ENCODE measurements around the gene TBXAS1.

Gene TBXAS1

DNA sequence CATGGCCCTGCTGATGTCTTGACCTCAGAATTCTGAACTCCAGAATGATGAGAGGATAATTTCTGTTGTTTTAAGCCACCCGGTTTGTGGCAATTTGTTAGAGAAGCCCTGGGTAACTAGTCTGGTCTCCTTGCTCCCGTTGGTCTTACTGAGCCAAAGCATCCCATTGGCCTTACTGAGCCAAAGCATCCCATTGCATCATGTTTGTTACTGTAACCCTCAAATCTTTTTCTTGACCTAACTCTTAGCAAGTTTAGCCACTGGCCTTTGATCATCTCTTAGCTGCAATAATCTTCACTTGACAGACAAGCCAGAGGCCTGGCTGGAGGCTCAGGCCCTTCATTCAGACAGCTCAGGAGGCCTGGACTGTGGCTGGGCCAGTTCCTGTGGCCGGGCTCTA lies 21.8 kb downstream of the TBXAS1 start:
- in situ Hi-C loops (cut with HindIII; ENCODE audit: low pct_ligation_motif_present, low pct_unique_long_range_greater_than_20kb, low sequenced_read_pairs): no loop called here
- no peak for DNase-seq

DNA sequence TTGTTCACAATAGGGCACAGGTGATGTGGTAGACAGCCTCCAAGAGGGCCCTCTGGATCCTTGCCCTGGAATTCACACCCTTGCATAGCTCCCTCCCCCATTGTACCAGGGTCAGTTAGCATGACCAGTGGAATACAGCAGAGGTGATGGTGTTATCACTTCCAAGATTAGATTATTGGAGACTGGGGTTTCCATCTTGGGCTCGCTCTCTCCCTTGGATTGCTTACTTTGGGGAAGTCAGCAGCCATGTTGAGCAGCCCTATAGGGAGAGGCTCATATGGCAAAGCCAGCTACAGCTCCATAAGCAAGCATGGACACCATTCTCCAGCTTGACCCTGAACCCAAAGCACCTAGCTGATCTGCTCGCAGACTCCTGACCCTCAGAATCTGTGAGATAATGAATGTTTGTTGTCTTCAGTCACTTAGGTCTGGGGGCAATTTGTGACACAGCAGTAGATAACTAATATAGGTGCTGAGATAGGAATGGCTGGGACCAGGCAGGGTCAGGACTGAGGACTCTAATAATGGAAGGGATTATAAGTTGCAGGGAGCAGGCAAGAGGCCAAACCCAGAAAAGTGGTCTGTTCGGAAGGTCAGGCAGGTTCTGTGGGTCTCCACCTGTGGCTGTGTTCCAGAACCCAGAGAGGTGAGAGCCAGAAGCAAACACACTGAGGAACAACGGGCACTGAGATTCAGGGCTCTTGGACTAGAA lies 22.9 kb downstream of the TBXAS1 start:
- DNase-seq: no peak

DNA sequence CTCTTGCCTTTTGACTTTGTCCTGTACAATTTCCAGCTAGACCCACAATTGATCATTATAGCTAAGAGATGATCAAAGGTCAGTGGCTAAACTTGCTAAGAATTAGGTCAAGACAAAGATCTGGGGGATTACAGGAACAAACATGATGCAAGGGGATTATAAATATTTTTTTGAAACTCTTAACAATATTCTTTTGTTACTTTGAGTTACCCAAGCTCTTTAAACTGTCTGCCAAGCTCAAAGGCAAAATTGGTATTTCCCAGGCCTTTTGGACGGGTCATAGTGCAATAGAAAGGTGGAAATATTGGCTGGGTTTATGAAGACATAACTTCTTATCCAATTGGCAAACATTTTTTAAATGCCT lies 23.4 kb downstream of the TBXAS1 start:
- no peak for DNase-seq
- in situ Hi-C loops (cut with HindIII; ENCODE audit: low pct_ligation_motif_present, low pct_unique_long_range_greater_than_20kb, low sequenced_read_pairs): no loop called here

More for the DNA sequence above, 22.9 kb downstream of the TBXAS1 start:
- in situ Hi-C loops (cut with HindIII; ENCODE audit: low pct_ligation_motif_present, low pct_unique_long_range_greater_than_20kb, low sequenced_read_pairs): no loop called here

DNA sequence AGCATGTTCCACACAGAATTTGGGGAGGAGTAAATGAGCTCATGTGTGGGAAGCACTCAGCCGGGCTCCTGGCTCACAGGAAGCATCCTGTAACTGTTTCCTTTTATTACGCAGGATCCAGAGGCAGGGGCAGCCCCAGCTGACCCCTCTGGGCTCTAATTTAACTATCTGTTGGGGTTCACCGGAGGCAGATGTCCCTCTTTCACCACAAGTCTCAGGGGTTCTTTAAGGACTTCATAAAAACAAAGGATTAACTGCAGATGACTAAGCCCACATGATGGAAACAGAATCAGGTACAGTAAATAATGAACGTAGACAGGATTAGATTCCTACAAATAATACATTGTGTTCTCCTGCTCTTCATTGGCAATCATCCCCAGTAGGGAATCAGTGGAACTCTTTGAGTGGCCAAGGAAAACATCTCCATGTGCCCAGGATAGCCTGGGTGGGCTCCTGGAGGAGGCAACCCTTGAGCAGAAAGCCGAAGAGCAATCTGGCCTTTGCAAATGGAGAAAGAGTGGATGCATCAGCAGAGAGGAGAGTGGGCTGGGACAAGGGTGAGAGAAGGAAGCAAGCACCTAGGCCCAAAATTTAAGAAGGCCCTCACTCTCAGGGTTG lies 24.6 kb downstream of the TBXAS1 start:
- in situ Hi-C loops (cut with HindIII; ENCODE audit: low pct_ligation_motif_present, low pct_unique_long_range_greater_than_20kb, low sequenced_read_pairs): no loop called here
- no peak for DNase-seq

DNA sequence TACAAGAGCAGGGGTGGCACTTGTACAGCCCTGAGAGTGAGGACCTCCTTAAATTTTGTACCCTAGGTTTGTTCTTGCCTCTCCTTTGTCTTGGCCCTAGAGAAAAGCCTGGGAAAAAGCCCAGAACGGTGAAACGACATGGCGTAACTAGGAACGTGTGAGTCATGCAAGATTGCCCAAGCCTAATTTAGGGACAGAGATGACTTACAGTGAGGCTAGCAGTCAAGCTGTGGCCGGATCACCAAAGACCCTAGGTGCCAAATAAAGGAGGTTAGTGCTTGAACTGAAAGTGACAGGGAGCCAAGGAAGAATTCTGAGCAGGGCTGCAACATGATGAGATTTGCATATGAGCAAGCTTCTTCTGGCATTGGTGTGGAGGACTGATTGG lies 25.1 kb downstream of the TBXAS1 start:
- DNase-seq: no peak
- in situ Hi-C loops (cut with HindIII; ENCODE audit: low pct_ligation_motif_present, low pct_unique_long_range_greater_than_20kb, low sequenced_read_pairs): no loop called here

DNA sequence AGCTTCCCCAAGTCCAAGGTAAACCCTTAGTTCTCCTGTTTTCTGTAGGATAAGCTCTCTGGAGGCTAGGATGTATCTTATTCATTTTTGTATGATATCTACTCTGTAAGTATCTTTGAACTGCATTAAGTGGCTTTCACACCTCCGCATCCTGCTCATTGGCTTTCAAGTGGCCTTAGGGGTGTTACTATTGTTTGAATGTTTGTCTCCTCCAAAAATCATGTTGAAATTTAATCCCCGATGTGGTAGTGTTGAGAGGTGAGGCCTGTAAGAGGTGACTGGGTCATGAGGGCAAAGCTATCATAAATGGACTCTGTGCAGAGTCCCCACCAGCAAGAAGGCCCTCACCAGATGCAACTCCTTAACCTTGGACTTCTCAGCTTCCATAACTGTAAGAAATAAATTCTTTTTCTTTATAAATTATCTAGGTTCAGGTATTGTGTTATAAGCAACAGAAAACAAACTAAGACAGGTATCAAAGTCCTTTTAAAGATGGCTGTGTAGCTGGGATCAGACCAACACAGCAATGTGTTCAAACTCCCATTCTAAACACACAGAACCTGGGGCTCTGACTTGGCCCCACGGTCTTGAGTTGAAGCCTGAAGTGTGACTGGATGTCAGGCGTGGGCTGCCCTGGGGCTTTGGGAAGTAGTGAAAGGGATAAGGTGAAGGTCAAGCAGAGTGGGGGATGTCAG lies 25.9 kb downstream of the TBXAS1 start:
- no peak for DNase-seq
- in situ Hi-C loops (cut with HindIII; ENCODE audit: low pct_ligation_motif_present, low pct_unique_long_range_greater_than_20kb, low sequenced_read_pairs): no loop called here

DNA sequence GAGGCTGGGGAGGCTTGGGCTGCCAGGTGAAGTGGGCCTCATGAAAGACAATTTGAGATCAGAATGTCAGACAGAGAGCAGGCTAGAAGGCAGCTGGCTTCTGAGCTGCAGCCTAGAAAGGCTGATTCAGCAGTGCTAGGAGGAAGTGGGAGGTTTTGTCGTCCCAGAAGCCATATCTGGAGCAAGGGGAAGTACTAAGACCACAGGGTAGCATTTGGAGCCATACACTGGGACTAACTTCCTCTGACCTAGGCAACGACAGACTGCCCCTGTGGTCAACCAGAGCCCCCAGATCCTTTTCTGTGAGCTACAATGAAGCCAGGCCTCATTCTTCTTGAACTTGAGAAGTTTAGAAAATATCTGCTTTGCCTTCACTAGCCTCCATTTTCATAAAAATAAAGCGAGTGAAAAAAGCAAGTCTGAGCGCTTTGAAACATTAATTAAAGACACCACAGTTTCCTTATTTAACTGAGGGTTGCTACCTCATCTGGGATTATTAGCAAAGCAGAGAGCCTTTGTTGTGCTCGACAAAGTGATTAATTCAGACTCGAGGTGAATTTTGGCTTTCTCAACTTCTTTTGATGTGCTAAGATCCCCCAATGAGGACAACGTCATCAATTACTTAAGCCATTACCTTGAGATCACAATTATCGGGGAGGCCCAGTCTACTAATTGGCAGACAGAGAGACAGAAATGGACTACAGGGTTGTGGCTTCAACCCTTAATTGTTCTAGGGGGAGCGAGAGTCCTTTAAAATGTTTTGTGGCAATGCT lies 26.6 kb downstream of the TBXAS1 start:
- in situ Hi-C loops (cut with HindIII; ENCODE audit: low pct_ligation_motif_present, low pct_unique_long_range_greater_than_20kb, low sequenced_read_pairs): no loop called here
- no peak for DNase-seq

DNA sequence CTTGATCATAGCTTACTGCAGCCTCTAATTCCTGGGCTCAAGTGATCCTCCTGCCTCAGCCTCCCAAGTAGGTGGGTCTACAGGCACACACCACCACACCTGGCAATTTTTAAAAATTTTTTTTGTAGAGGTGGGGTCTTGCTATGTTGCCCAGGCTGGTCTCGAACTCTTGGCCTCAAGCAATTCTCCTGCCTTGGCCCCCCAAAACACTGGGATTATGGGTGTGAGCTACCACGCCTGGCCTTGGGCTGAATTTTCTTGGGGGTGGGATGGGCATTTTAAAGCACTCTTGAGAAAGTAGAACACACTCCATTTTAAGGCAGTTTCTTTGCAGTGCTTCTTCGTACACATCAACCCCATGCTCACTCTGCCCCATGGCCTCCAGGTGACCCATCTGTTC lies 28.7 kb downstream of the TBXAS1 start:
- in situ Hi-C loops (cut with HindIII; ENCODE audit: low pct_ligation_motif_present, low pct_unique_long_range_greater_than_20kb, low sequenced_read_pairs): no loop called here
- no peak for DNase-seq

DNA sequence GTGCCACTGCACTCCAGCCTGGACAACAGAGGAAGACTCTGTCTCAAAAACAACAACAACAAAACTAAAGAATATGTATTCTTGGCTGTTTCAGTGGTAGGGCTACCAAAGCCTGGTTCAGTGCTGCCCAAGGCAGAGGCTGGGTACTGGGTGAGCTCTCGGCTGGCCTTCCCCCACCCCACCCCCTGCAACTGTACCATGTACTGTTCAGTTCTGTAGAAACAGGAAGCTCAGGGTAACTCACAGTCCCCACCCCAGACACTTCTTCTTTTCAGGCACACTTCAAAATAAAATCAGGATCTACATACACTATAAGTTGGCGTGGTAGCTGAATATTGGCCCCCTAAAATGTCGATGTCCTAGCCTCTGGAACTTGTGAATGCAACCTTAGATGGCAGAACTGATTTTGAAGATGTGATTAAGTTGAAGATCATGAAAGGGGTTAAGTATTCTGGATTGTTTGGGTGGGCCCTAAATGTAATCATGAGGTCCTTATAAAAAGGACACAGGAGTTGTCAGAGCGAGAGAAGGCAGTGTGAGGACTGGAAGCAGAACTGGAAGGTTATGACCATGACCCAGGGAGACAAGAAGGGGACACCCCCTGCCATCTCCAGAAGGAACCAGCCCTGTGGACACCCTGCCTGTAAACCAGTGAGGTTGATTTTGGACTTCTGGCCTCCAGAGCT lies 31.2 kb downstream of the TBXAS1 start:
- no peak for DNase-seq
- in situ Hi-C loops (cut with HindIII; ENCODE audit: low pct_ligation_motif_present, low pct_unique_long_range_greater_than_20kb, low sequenced_read_pairs): no loop called here

DNA sequence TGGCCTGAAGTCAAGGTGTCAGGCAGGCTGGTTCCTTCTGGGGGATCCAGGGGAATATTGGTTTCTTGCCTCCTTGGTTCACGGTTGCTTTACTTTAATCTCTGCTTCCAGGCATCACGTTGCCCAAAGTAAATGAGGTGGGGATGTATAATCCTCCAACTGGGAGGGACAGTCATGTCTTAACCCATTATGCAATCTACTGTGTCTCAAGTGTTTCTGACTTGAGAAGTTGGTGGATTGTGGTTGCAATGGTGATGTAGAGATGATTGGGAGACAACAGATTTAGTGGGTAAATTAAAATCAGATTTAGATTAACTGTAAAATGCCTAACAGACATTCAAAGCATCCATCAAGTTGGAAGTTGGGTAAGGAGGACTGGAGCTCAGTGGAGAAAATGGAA lies 32.7 kb downstream of the TBXAS1 start:
- no peak for DNase-seq
- in situ Hi-C loops (cut with HindIII; ENCODE audit: low pct_ligation_motif_present, low pct_unique_long_range_greater_than_20kb, low sequenced_read_pairs): no loop called here

DNA sequence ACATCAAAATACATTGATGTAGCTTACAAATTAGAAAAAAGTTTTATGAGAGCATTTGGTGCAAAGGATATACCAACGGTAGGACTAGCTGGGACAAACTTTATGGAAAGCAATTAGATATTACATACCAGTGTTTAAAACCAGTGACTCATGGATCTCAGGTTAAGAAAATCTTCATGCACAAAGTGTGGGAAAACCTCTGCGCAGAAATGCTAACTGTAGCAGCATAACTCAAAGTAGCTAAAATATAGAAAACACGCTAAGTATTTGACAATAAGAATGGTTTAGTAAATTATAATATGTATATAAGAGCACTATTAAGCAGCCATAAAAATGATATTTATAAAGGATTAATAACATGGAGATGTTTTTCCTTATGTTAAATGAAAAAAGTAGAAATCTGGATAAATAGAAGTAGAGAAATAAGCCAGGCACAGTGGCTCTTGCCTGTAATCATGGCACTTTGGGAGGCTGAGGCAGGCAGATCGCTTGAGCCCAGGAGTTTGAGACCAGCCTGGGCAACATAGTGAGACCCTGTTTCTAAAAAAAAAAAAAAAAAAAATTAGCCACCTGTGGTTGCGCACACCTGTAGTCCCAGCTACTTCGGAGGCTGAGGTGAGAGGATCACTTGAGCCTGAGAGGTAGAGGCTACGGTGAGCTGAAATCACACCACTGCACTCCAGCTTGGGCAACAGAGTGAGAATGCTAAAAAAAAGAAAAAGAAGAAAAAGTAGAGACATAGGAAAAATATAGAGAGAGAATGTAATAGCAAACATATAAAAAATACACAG lies 37.2 kb downstream of the TBXAS1 start:
- no peak for DNase-seq
- in situ Hi-C loops (cut with HindIII; ENCODE audit: low pct_ligation_motif_present, low pct_unique_long_range_greater_than_20kb, low sequenced_read_pairs): no loop called here

DNA sequence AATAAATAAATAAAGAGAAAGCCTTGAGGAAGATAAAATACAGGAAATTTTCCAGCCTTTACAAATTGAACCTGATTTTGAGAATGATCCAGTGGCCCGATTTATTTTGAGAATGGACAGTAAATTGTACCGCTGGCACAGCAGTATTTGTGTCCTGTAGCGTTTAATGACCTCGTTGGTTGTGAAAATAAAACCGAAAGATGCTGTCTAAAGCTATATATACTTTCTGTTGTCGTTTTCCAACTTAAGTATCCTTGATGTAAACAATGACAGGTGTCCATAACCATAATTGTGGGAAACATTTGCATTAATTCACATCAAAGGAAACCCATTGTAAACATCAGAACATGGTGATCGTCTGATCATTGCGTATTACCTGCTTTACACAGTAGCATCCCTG lies 38.8 kb downstream of the TBXAS1 start:
- DNase-seq: no peak
- in situ Hi-C loops (cut with HindIII; ENCODE audit: low pct_ligation_motif_present, low pct_unique_long_range_greater_than_20kb, low sequenced_read_pairs): no loop called here

DNA sequence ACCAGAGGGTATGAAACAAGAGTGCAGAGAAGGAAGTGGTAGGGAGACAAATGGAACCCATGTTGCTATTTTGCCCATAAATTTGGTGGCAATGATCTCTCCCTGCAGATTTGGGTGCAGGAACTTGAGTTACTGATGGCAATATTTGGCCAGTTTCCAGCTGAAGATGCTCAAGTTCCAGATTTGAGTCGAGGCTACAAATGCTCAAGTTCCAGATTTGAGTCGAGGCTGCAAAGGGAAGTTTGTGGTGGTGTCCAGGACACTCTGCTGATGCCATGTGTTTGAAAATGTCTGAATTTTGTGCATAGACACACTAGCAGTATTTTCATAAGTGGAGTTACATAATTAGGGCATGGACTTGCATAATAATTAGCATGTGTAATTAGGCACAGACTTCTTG lies 40.8 kb downstream of the TBXAS1 start:
- in situ Hi-C loops (cut with HindIII; ENCODE audit: low pct_ligation_motif_present, low pct_unique_long_range_greater_than_20kb, low sequenced_read_pairs): no loop called here
- DNase-seq: no peak

DNA sequence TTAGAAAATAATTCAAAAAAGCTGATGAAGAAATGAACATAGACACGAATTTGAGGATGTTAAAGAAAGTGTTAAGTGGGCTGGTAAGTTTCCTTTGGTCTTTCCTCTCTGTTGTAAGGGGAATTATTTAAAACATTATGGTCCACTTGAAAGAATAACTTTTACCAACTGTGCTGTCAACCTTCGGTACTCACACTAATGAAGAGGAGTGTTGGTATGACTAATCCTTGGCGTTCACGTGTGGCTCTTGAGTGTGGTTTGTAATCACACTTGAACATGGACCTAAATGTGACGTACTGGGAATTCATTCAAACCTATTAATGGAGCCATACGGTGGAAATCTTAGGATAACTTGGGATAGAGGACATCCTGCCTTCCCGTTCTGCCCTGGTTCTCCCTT lies 41.3 kb downstream of the TBXAS1 start:
- DNase-seq: no peak
- in situ Hi-C loops (cut with HindIII; ENCODE audit: low pct_ligation_motif_present, low pct_unique_long_range_greater_than_20kb, low sequenced_read_pairs): no loop called here

DNA sequence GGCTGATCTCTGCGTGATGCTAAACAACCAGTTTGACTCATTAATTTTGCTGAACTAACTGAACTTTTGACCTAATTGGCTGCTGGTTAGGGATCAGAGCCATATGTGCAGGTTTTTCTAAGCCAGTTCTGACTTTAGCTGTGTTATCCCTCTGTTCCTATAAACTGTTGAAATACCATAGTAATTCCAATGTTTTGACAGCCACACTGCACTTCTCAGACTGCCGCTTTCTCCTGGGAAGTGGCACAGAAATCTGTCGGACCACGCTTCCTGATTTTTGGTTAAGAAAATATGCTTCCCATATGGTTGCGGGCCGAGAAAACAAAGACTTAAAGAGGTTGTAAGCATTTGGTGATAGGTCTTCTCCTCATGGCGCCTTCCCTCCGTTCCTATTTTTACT lies 42.3 kb downstream of the TBXAS1 start:
- in situ Hi-C loops (cut with HindIII; ENCODE audit: low pct_ligation_motif_present, low pct_unique_long_range_greater_than_20kb, low sequenced_read_pairs): no loop called here
- no peak for DNase-seq

DNA sequence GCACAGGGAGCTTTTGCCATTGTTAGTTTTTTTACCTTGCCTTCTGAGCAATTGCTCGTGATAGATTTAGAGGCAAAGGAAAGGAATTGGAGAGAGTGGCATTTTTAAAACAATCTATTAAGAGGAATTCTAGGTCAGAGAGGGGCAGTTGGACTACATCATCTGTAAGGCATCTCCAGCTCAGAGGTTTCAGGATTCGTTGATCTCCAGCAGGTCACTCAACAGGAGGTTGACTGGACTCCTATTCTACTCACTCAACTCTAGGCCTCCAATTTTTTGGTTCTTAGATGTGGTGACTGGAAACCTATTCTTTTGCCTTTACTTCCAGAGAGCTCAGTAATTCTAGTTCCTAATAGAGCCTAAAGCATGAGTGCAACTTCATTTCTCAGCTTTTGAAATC lies 42.8 kb downstream of the TBXAS1 start:
- DNase-seq: no peak
- in situ Hi-C loops (cut with HindIII; ENCODE audit: low pct_ligation_motif_present, low pct_unique_long_range_greater_than_20kb, low sequenced_read_pairs): no loop called here

DNA sequence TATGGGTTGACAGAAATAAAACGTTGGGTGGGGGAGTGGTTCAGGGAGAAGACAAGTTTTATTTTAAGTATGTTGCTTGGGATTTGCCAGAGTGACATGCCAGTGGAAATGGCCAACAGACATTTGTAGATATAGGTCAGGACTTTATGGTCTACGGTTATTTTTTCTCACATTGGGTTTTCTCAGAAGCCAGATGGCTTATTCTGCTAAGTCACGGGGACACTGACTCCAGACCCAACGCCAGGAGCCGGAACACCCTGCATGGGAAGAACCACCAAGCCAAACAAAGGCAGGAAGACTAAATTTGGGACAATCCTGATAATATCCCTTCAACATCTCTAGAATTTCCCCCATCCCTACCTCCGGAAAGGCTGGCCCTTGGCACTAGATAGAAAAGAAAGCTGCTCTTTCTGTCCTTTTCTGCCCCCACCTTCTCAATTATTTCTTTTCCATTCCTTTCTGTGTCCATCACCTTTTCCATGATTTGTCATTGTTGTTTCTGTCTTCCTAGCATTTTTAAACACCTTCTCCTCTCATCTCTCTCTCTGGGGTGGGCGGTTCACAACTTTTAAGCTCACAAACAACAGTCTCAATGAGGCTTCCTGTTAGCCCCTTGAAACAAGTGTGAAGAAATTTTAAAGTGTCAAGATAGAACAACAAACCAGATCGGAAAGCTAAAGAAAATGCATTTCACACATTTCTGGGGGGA lies 44.7 kb downstream of the TBXAS1 start:
- no peak for DNase-seq
- in situ Hi-C loops (cut with HindIII; ENCODE audit: low pct_ligation_motif_present, low pct_unique_long_range_greater_than_20kb, low sequenced_read_pairs): no loop called here

DNA sequence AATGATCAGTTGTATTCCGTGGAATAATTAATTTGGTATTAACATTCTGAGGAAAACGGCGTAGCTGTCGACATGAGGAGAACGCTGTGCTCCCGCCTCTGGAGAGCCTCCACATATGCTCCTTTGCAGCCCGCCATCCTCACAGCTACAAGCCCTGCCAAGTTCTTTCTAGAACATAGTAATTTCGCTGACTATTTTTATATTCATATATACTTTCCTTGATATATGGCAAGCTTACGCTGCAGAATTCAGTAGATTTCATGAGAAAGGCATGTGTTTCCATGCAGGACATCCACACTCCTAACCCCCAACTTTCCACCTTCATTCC lies 45.2 kb downstream of the TBXAS1 start:
- DNase-seq: no peak
- in situ Hi-C loops (cut with HindIII; ENCODE audit: low pct_ligation_motif_present, low pct_unique_long_range_greater_than_20kb, low sequenced_read_pairs): no loop called here

Measured in ACHN (cell line).